SK-MEL-5 (cell line): ENCODE results near the gene EFCAB10. TPM values are rescaled to one million over a fixed set of nuclear protein-coding genes. Genes with fewer than 3 reads are reported as not detected.
"Not testable (repeated sequence)": the region's sequence is repeated elsewhere in the genome, so short reads cannot be mapped to it uniquely, and the experiment has no call there.

Source experiments
- DNase-seq: peaks from one replicate; pipeline ENCODE4 v3.0.0-alpha.2; 2016; ENCODE audit warnings: low read depth, low spot score
- in situ Hi-C: cut with HindIII; loops from 2 replicates; pipeline ENCODE4 v1.10.0; 2016; ENCODE audit warnings: low sequenced_read_pairs, high pct_unique_total_duplicates, low pct_unique_long_range_greater_than_20kb
- total RNA-seq: library from RNA; depleted of rRNA; stranded (reverse); fragments of >200 nt; shearing (Covaris generic); gene quantifications from 2 replicates; pipeline ENCODE4 v1.2.3, GENCODE V29; 2014; rRNA removed

The EFCAB10 gene
- total RNA-seq, 1 experiment from 2014 or later, result not detected

- DNase-seq, in situ Hi-C loops: not testable (repeated sequence)
These were observed 65.7 kb downstream of the EFCAB10 start for GRCh38 chr7:105515610-105516009.

Other genes with a start within 250 kb of the EFCAB10 start
- 59.8 and 67.1 TPM in 2 replicates for gene SRPK2, start 192.6 kb downstream of the EFCAB10 start, total RNA-seq
- gene PUS7, start 59.2 kb downstream of the EFCAB10 start, total RNA-seq, result 44.9 and 52.1 TPM in 2 replicates
- 9.9 and 10.8 TPM in 2 replicates for gene RINT1, start 49.3 kb downstream of the EFCAB10 start, total RNA-seq